IMR-90 (cell line): ENCODE measurements around the gene DAZL. TPM values are rescaled to one million over a fixed set of nuclear protein-coding genes. Genes with fewer than 3 reads are reported as not detected.

ENCODE experiments used
- ATAC-seq: fragments of 200-7000 bp; cut with Tn5 transposase; 2 replicates; pipeline ENCODE4 v1.9.1; 2020; ENCODE audit warnings: low read depth, mild to moderate bottlenecking, moderate library complexity
- BruUV-seq: library from RNA; stranded (reverse); fragments of 400-500 nt; replicated peaks from 2 replicates; lab custom pipeline; 2021; lab: Mats Ljungman, UMichigan
- CTCF ChIA-PET: fragments of 300-600 bp; formaldehyde crosslinking; extraction: SDS; loops from one replicate; lab custom pipeline; 2021; ENCODE audit warnings: antibody characterized with exemption; lab: Yijun Ruan, JAX
- POLR2A ChIA-PET: fragments of 300-600 bp; sonication (Branson Sonifier 250); formaldehyde crosslinking; loops from one replicate; lab custom pipeline; 2022; ENCODE audit warnings: antibody characterized with exemption; ENCODE audit not compliant: unreplicated experiment; lab: Charles Lee
- DNase-seq: peaks from one replicate; pipeline ENCODE4 v3.0.0; 2013
- H2AFZ ChIP-seq: replicated peaks from 2 replicates; pipeline ENCODE3; 2013; ENCODE audit warnings: low read length, mild to moderate bottlenecking; ENCODE audit not compliant: poor library complexity
- H2AK5ac ChIP-seq: 2 replicates; pipeline ENCODE4 v1.6.1; 2013; ENCODE audit warnings: low read depth, low read length, inconsistent platforms
- H2AK9ac ChIP-seq: replicated peaks from 2 replicates; pipeline ENCODE3; 2013; ENCODE audit warnings: mild to moderate bottlenecking, low read depth, low read length, moderate library complexity; ENCODE audit not compliant: poor library complexity
- H2BK120ac ChIP-seq: 2 replicates; pipeline ENCODE4 v1.6.1; 2013; ENCODE audit warnings: low read depth, low read length, inconsistent platforms
- H2BK15ac ChIP-seq: 3 replicates; pipeline ENCODE4 v1.6.1; 2013; ENCODE audit warnings: low read depth, low read length, inconsistent platforms
- H2BK20ac ChIP-seq: 2 replicates; pipeline ENCODE4 v1.6.1; 2013; ENCODE audit warnings: low read depth, mild to moderate bottlenecking, inconsistent platforms, low read length, moderate library complexity
- H2BK5ac ChIP-seq: 2 replicates; pipeline ENCODE4 v1.6.1; 2013; ENCODE audit warnings: mild to moderate bottlenecking, low read depth, low read length, inconsistent platforms; ENCODE audit not compliant: poor library complexity, severe bottlenecking
- H3K14ac ChIP-seq: replicated peaks from 2 replicates; pipeline ENCODE4 v1.6.1; 2013; ENCODE audit warnings: low read depth, low read length, inconsistent platforms
- H3K18ac ChIP-seq: 2 replicates; pipeline ENCODE4 v1.6.1; 2013; ENCODE audit warnings: low read depth, low read length, control low read depth
- H3K23ac ChIP-seq: 2 replicates; pipeline ENCODE4 v1.6.1; 2013; ENCODE audit warnings: low read depth, low read length, inconsistent platforms
- H3K27ac ChIP-seq: 2 replicates; pipeline ENCODE4 v1.5.1; 2013; ENCODE audit warnings: mild to moderate bottlenecking, control low read depth, low read length; ENCODE audit not compliant: insufficient read depth
- H3K27me3 ChIP-seq: 2 replicates; pipeline ENCODE4 v1.6.1; 2013; ENCODE audit warnings: low read length; ENCODE audit not compliant: control insufficient read depth, insufficient read depth
- H3K36me3 ChIP-seq: 2 replicates; pipeline ENCODE4 v1.6.1; 2013; ENCODE audit warnings: low read length, mixed read lengths; ENCODE audit not compliant: control insufficient read depth, insufficient read depth
- H3K4ac ChIP-seq: 2 replicates; pipeline ENCODE4 v1.6.1; 2013; ENCODE audit warnings: low read depth, low read length, inconsistent platforms
- H3K4me1 ChIP-seq: 2 replicates; pipeline ENCODE4 v1.6.1; 2013; ENCODE audit warnings: low read length, mixed read lengths; ENCODE audit not compliant: control insufficient read depth, insufficient read depth
- H3K4me2 ChIP-seq: 2 replicates; pipeline ENCODE4 v1.6.1; 2013; ENCODE audit warnings: low read depth, mild to moderate bottlenecking, control low read depth, low read length, moderate library complexity
- H3K4me3 ChIP-seq: 2 replicates; pipeline ENCODE4 v1.5.1; 2013; ENCODE audit warnings: low read depth, mild to moderate bottlenecking, control low read depth, low read length, moderate library complexity; ENCODE audit not compliant: insufficient read depth
- H3K56ac ChIP-seq: 2 replicates; pipeline ENCODE4 v1.6.1; 2013; ENCODE audit warnings: low read length, inconsistent platforms; ENCODE audit not compliant: insufficient read depth; ENCODE audit errors: extremely low read depth
- H3K79me1 ChIP-seq, 2 experiments: 2 replicates each; pipeline ENCODE4 v1.6.1; 2013; ENCODE audit warnings: low read length in 2 of 2, inconsistent platforms in 1 of 2, low read depth in 1 of 2
- H3K9ac ChIP-seq: 2 replicates; pipeline ENCODE4 v1.6.1; 2013; ENCODE audit warnings: low read depth, low read length, control low read depth
- H3K9me1 ChIP-seq: 2 replicates; pipeline ENCODE4 v1.6.1; 2013; ENCODE audit warnings: low read length, inconsistent platforms; ENCODE audit not compliant: insufficient read depth
- H3K9me3 ChIP-seq: 2 replicates; pipeline ENCODE4 v1.6.1; 2013; ENCODE audit warnings: low read length; ENCODE audit not compliant: control insufficient read depth, insufficient read depth
- H4K20me1 ChIP-seq: 2 replicates; pipeline ENCODE4 v1.6.1; 2013; ENCODE audit warnings: low read length, inconsistent platforms; ENCODE audit not compliant: insufficient read depth
- H4K5ac ChIP-seq: 2 replicates; pipeline ENCODE4 v1.6.1; 2013; ENCODE audit warnings: mild to moderate bottlenecking, low read depth, low read length, control low read depth
- H4K8ac ChIP-seq, 2 experiments: 2 replicates each; pipeline ENCODE4 v1.6.1; 2013; ENCODE audit warnings: low read depth in 2 of 2, low read length in 2 of 2, control low read depth in 1 of 2, inconsistent platforms in 1 of 2
- H4K91ac ChIP-seq: 2 replicates; pipeline ENCODE4 v1.6.1; 2013; ENCODE audit warnings: low read depth, low read length, inconsistent platforms; ENCODE audit not compliant: insufficient read depth
- BHLHE40 ChIP-seq: fragments of 150-350 bp; IDR thresholded peaks from 2 replicates; pipeline ENCODE4 v1.6.1; 2016; ENCODE audit warnings: mild to moderate bottlenecking, low read depth, low read length
- CEBPB ChIP-seq: IDR thresholded peaks from 2 replicates; pipeline ENCODE4 v1.6.1; 2012; ENCODE audit warnings: low read depth, low read length, improper control_type of control experiment
- FOS ChIP-seq: fragments of 150-350 bp; IDR thresholded peaks from 2 replicates; pipeline ENCODE4 v1.6.1; 2016; ENCODE audit warnings: low read depth, low read length
- MAFK ChIP-seq: IDR thresholded peaks from 2 replicates; pipeline ENCODE4 v1.6.1; 2012; ENCODE audit warnings: low read depth, low read length, improper control_type of control experiment
- NFE2L2 ChIP-seq: fragments of 150-350 bp; IDR thresholded peaks from 2 replicates; pipeline ENCODE4 v1.6.1; 2016; ENCODE audit warnings: low read depth, mild to moderate bottlenecking, low read length
- POLR2A ChIP-seq: IDR thresholded peaks from 2 replicates; pipeline ENCODE4 v1.6.1; 2012; ENCODE audit warnings: mild to moderate bottlenecking, low read depth, low read length
- RAD21 ChIP-seq: IDR thresholded peaks from 2 replicates; pipeline ENCODE4 v1.6.1; 2012; ENCODE audit warnings: low read length, improper control_type of control experiment
- RCOR1 ChIP-seq: IDR thresholded peaks from 2 replicates; pipeline ENCODE4 v1.6.1; 2012; ENCODE audit warnings: mild to moderate bottlenecking, low read length, improper control_type of control experiment; ENCODE audit not compliant: insufficient replicate concordance
- SMC3 ChIP-seq: fragments of 150-350 bp; IDR thresholded peaks from 2 replicates; pipeline ENCODE4 v1.6.1; 2016; ENCODE audit warnings: low read depth, mild to moderate bottlenecking, antibody characterized with exemption, low read length, moderate library complexity
- WGBS, 2 experiments: methylation state at CpG; one replicate each; pipeline versions ENCODE4 v1.1.5 to v1.1.7; 2013; ENCODE audit warnings: missing lambda C conversion rate in 2 of 2; ENCODE audit not compliant: insufficient read length in 1 of 2; ENCODE audit errors: extremely low coverage in 2 of 2; 5-methylcytosine and 5-hydroxymethylcytosine counted together
- dilution Hi-C: fragments of 300-500 bp; cut with HindIII; formaldehyde crosslinking; loops from one replicate; pipeline ENCODE4 v1.14.3; 2018; ENCODE audit warnings: low sequenced_read_pairs; ENCODE audit not compliant: unreplicated experiment
- in situ Hi-C: fragments of 300-500 bp; cut with MboI; formaldehyde crosslinking; loops from 3 replicates; pipeline ENCODE4 v1.14.3; 2019; ENCODE audit warnings: low sequenced_read_pairs, inconsistent platforms, mixed read lengths
- intact Hi-C: fragments of 100-400 bp; cut with micrococcal nuclease; formaldehyde crosslinking; loops from 2 replicates; pipeline ENCODE4 v1.10.0; 2022
- polyA plus RNA-seq, 3 experiments: library from polyadenylated mRNA; depleted of rRNA; stranded (reverse); fragments of >200 nt; gene quantifications; 2 replicates each; pipeline ENCODE4 v1.2.3, GENCODE V29; 2012; ENCODE audit warnings: low replicate concordance in 1 of 3
- total RNA-seq: library from RNA; depleted of rRNA; stranded (reverse); fragments of >200 nt; gene quantifications from 2 replicates; pipeline ENCODE4 v1.2.3, GENCODE V29; 2012
- TF ChIP-seq, protein P1 (sequence below): fragments of 150-350 bp; IDR thresholded peaks from 2 replicates; pipeline ENCODE4 v1.6.1; 2017; ENCODE audit warnings: mild to moderate bottlenecking, antibody characterized with exemption, low read length, low read depth
- TF ChIP-seq, protein P2 (sequence below): conservative IDR thresholded peaks from 2 replicates; pipeline ENCODE4 v1.5.1; 2012; ENCODE audit warnings: mild to moderate bottlenecking, low read depth, low read length, improper control_type of control experiment

Gene DAZL
- total and polyA plus RNA-seq, 2 of the 4 experiments (the other 2 are of a cell fraction) = not detected

DNA sequence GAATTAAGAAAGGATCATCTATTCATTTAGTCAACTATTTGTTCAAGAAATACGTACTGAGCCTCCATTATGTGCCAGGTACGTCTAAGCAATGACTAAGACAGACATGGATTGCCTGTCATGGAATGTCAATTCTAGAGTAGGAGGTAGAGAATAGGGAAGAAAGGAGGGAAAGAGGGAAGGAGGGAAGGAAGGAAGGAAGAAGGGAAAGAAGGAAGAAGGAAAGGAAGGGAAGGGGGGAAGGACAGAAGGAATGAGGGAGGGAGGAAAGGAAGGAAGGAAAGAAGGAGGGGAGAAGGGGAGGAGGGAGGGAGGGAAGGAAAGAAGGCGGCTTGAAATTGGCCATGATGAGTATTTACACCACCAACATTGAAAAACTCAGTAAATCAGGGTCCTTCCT is 52.5 kb downstream of the DAZL start:
- dilution Hi-C loops = no loop called here
- WGBS, 2 experiments = 100% methylated on average over 1 of the region's 3 CpGs; no CpG with 5 or more reads in 1 of the 2 experiments
- CTCF ChIA-PET = interaction anchor here (0.6 to 1.0 kb wide), 3 partner anchors 16 to 263 kb away, joined by 3 read pairs; no protein-coding TSS in a partner anchor

More for the DNA sequence above, 52.5 kb downstream of the DAZL start:
- Histone ChIP-seq H3K36me3 (no peaks in the 10 kb centered on the region), H3K27me3 (peaks cover 19% of the 10 kb centered on the region), H3K27ac (no peak overlapping the region), H3K18ac (no peak overlapping the region), H4K20me1 (no peaks in the 10 kb centered on the region), H4K8ac (no peak overlapping the region), H3K79me1 (no peaks in the 10 kb centered on the region), H2AFZ (no peak overlapping the region), H3K4me3 (no peak overlapping the region), H4K5ac (no peak overlapping the region), H2BK20ac (no peak overlapping the region), H4K91ac (no peak overlapping the region), H3K9ac (no peak overlapping the region), H3K4me2 (no peak overlapping the region), H3K23ac (no peak overlapping the region), H3K56ac (no peak overlapping the region), H3K9me3 (peaks cover 5% of the 10 kb centered on the region; the same call in 1 of the 2 replicates), H2BK15ac (no peak overlapping the region), H3K9me1 (no peaks in the 10 kb centered on the region), H2AK9ac (no peak overlapping the region), H2AK5ac (no peak overlapping the region), H2BK120ac (no peak overlapping the region), H3K14ac (no peak overlapping the region), H3K4ac (no peak overlapping the region), H2BK5ac (no peak overlapping the region), H3K4me1 (no peaks in the 10 kb centered on the region; the same call in 1 of the 2 replicates)
- no TSS peak for BruUV-seq
- no peak for ATAC-seq
- TF ChIP-seq, protein P1, sequence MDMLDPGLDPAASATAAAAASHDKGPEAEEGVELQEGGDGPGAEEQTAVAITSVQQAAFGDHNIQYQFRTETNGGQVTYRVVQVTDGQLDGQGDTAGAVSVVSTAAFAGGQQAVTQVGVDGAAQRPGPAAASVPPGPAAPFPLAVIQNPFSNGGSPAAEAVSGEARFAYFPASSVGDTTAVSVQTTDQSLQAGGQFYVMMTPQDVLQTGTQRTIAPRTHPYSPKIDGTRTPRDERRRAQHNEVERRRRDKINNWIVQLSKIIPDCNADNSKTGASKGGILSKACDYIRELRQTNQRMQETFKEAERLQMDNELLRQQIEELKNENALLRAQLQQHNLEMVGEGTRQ = no peak
- TF ChIP-seq SMC3 (no peak), BHLHE40 (no peak), POLR2A (no peak), RAD21 (no peak), RCOR1 (no peak), CEBPB (no peak), NFE2L2 (no peak), MAFK (no peak), FOS (no peak)
- TF ChIP-seq, protein P2, sequence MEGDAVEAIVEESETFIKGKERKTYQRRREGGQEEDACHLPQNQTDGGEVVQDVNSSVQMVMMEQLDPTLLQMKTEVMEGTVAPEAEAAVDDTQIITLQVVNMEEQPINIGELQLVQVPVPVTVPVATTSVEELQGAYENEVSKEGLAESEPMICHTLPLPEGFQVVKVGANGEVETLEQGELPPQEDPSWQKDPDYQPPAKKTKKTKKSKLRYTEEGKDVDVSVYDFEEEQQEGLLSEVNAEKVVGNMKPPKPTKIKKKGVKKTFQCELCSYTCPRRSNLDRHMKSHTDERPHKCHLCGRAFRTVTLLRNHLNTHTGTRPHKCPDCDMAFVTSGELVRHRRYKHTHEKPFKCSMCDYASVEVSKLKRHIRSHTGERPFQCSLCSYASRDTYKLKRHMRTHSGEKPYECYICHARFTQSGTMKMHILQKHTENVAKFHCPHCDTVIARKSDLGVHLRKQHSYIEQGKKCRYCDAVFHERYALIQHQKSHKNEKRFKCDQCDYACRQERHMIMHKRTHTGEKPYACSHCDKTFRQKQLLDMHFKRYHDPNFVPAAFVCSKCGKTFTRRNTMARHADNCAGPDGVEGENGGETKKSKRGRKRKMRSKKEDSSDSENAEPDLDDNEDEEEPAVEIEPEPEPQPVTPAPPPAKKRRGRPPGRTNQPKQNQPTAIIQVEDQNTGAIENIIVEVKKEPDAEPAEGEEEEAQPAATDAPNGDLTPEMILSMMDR = no peak
- DNase-seq = no peak
- POLR2A ChIA-PET = no interaction called here
- intact Hi-C loops (loop anchor here (5.0 kb wide), 1 partner anchor 955 kb away; no protein-coding TSS in a partner anchor), in situ Hi-C loops (loop anchor here (5.0 kb wide), 1 partner anchor 265 kb away; no protein-coding TSS in a partner anchor)
